Neural cell (in vitro differentiated cells): Measurements from ENCODE around the gene CLEC16A. TPM values are rescaled to one million over a fixed set of nuclear protein-coding genes. Genes with fewer than 3 reads are reported as not detected.

Experiments
- H2AFZ ChIP-seq: fragments of 200-600, 300-800 bp; sonication (generic), shearing (Covaris generic); 2 replicates; pipeline ENCODE4 v1.6.0; 2014; ENCODE audit warnings: low read depth, mild to moderate bottlenecking, antibody characterized with exemption, low read length, moderate library complexity
- H3F3A ChIP-seq: fragments of 200-600 bp; shearing (Covaris generic); 2 replicates; pipeline ENCODE4 v1.6.1; 2016; ENCODE audit warnings: mild to moderate bottlenecking, moderate library complexity, mixed read lengths, antibody characterized with exemption, low read length; ENCODE audit not compliant: insufficient read depth, poor library complexity, severe bottlenecking
- H3K27ac ChIP-seq: fragments of 200-600, 300-800 bp; sonication (generic), shearing (Covaris generic); 2 replicates; pipeline ENCODE4 v1.5.1; 2014; ENCODE audit warnings: mild to moderate bottlenecking, low read length, moderate library complexity
- H3K27me3 ChIP-seq: fragments of 300-800, 200-600 bp; sonication (generic), shearing (Covaris generic); 2 replicates; pipeline ENCODE4 v1.6.0; 2014; ENCODE audit warnings: mild to moderate bottlenecking, low read depth, low read length, moderate library complexity; ENCODE audit not compliant: insufficient read depth
- H3K36me3 ChIP-seq: fragments of 300-800, 200-600 bp; sonication (generic), shearing (Covaris generic); 2 replicates; pipeline ENCODE4 v1.5.1; 2014; ENCODE audit warnings: mild to moderate bottlenecking, antibody characterized with exemption, low read length, moderate library complexity; ENCODE audit not compliant: insufficient read depth
- H3K4me2 ChIP-seq: fragments of 300-800, 200-600 bp; sonication (generic), shearing (Covaris generic); 2 replicates; pipeline ENCODE4 v1.6.0; 2014; ENCODE audit warnings: mild to moderate bottlenecking, low read length
- H3K4me3 ChIP-seq: fragments of 300-800, 200-600 bp; sonication (generic), shearing (Covaris generic); 2 replicates; pipeline ENCODE4 v1.5.1; 2014; ENCODE audit warnings: mild to moderate bottlenecking, low read length, moderate library complexity
- H3K79me2 ChIP-seq: fragments of 200-600 bp; shearing (Covaris generic); replicated peaks from 2 replicates; pipeline ENCODE4 v1.6.0; 2014; ENCODE audit warnings: mild to moderate bottlenecking, low read length, moderate library complexity; ENCODE audit not compliant: insufficient read depth
- H3K9ac ChIP-seq: fragments of 300-800, 200-600 bp; sonication (generic), shearing (Covaris generic); 2 replicates; pipeline ENCODE4 v1.6.1; 2016; ENCODE audit warnings: mild to moderate bottlenecking, low read length, mixed read lengths
- H3K9me2 ChIP-seq: fragments of 200-600 bp; shearing (Covaris generic); 2 replicates; pipeline ENCODE4 v1.6.1; 2016; ENCODE audit warnings: mild to moderate bottlenecking, low read length, mixed read lengths; ENCODE audit not compliant: insufficient read depth
- H3K9me3 ChIP-seq: fragments of 200-600, 300-800 bp; sonication (generic), shearing (Covaris generic); 2 replicates; pipeline ENCODE4 v1.6.1; 2016; ENCODE audit warnings: mild to moderate bottlenecking, mixed run types, low read length, moderate library complexity, mixed read lengths
- H4K20me1 ChIP-seq: fragments of 200-600 bp; shearing (Covaris generic); 2 replicates; pipeline ENCODE4 v1.6.1; 2016; ENCODE audit warnings: mild to moderate bottlenecking, mixed run types; ENCODE audit not compliant: insufficient read depth
- CTCF ChIP-seq: fragments of 450-650 bp; IDR thresholded peaks from 2 replicates; pipeline ENCODE4 v1.5.1; 2014; ENCODE audit warnings: antibody characterized with exemption, mild to moderate bottlenecking, moderate library complexity; ENCODE audit not compliant: poor library complexity, severe bottlenecking
- EP300 ChIP-seq: fragments of 450-650 bp; conservative IDR thresholded peaks from 2 replicates; pipeline ENCODE4 v1.6.1; 2014; ENCODE audit warnings: antibody characterized with exemption, mild to moderate bottlenecking, moderate library complexity; ENCODE audit not compliant: poor library complexity, severe bottlenecking
- EZH2 ChIP-seq: fragments of 200-600, 300-800 bp; shearing (Covaris generic), sonication (generic); IDR thresholded peaks from 2 replicates; pipeline ENCODE4 v1.6.1; 2014; ENCODE audit warnings: antibody characterized with exemption, low read length, borderline replicate concordance, mild to moderate bottlenecking; ENCODE audit not compliant: insufficient read depth, poor library complexity, severe bottlenecking
- MXI1 ChIP-seq: fragments of 450-650 bp; conservative IDR thresholded peaks from 2 replicates; pipeline ENCODE4 v1.6.1; 2014; ENCODE audit warnings: antibody characterized with exemption, mild to moderate bottlenecking; ENCODE audit not compliant: poor library complexity, severe bottlenecking
- POLR2AphosphoS5 ChIP-seq: IDR thresholded peaks from 2 replicates; pipeline ENCODE4 v1.6.1; 2012
- RAD21 ChIP-seq: fragments of 450-650 bp; conservative IDR thresholded peaks from 2 replicates; pipeline ENCODE4 v1.6.1; 2014; ENCODE audit warnings: antibody characterized with exemption, mild to moderate bottlenecking, moderate library complexity
- SMC3 ChIP-seq: fragments of 450-650 bp; conservative IDR thresholded peaks from 2 replicates; pipeline ENCODE4 v1.6.1; 2014; ENCODE audit warnings: antibody characterized with exemption, mild to moderate bottlenecking, moderate library complexity; ENCODE audit not compliant: poor library complexity
- TAF1 ChIP-seq: IDR thresholded peaks from 2 replicates; pipeline ENCODE4 v1.6.1; 2012; ENCODE audit warnings: low read depth
- polyA plus RNA-seq: library from polyadenylated mRNA; depleted of rRNA; stranded (reverse); fragments of >200 nt; gene quantifications from 2 replicates; pipeline ENCODE4 v1.2.3, GENCODE V29; 2014
- TF ChIP-seq, protein P1 (sequence below): IDR thresholded peaks from 2 replicates; pipeline ENCODE4 v1.6.1; 2012; ENCODE audit warnings: borderline replicate concordance

CLEC16A gene
- polyA plus RNA-seq, 1 donor from 2014 or later = 11.1 TPM

- H3K9me3 ChIP-seq = no peaks in the 10 kb centered on the region
Observed at GRCh38 chr16:11161974-11162373, 217.6 kb downstream of the CLEC16A start.

DNA sequence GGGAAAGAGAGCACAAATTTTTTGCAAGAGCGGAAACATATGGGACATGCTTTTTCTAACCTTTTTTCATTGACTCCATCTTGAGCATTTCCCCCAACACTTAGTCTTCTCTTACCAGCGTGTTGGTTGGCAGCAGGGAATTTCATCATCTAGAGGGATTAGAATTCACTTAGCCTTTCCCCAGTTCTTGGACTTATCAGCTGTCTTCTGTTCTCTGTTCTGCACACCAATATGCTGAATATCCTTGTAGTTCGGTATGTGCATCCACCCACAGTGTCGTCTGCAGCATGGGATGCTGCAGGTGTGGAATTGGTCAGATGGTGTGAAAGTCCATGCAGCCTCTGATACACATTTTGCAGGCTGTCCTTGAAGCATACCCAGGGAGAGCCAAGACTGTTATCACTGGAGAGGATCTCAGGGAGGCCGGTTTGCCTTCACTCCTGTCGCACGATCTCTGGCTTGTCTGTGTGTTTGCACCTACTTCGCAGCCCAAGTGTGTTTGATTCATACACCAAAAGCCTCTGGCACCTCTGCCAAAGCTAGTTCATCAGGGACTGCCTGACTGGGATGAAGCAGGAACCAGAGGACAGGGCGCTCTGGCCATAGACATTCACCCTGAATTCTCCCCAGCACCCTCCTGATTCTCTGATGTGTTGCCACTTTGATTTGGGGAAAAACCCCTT, 218.4 kb downstream of the CLEC16A start:
- no peaks in the 10 kb centered on the region for H3K27me3 ChIP-seq
- no peaks in the 10 kb centered on the region for H3K9me3 ChIP-seq
- no peak overlapping the region for H3K9ac ChIP-seq
- H3F3A ChIP-seq = no peaks in the 10 kb centered on the region
- no peak overlapping the region for H3K4me3 ChIP-seq
- no peak overlapping the region for H3K4me2 ChIP-seq
- no peaks in the 10 kb centered on the region for H3K9me2 ChIP-seq
- H3K27ac ChIP-seq = no peak overlapping the region
- no peaks in the 10 kb centered on the region for H3K79me2 ChIP-seq
- H4K20me1 ChIP-seq = no peaks in the 10 kb centered on the region
- no peak overlapping the region for H2AFZ ChIP-seq
- no peaks in the 10 kb centered on the region for H3K36me3 ChIP-seq
- TF ChIP-seq POLR2AphosphoS5 = no peak
- TF ChIP-seq EZH2 = no peak
- TF ChIP-seq, protein P1, sequence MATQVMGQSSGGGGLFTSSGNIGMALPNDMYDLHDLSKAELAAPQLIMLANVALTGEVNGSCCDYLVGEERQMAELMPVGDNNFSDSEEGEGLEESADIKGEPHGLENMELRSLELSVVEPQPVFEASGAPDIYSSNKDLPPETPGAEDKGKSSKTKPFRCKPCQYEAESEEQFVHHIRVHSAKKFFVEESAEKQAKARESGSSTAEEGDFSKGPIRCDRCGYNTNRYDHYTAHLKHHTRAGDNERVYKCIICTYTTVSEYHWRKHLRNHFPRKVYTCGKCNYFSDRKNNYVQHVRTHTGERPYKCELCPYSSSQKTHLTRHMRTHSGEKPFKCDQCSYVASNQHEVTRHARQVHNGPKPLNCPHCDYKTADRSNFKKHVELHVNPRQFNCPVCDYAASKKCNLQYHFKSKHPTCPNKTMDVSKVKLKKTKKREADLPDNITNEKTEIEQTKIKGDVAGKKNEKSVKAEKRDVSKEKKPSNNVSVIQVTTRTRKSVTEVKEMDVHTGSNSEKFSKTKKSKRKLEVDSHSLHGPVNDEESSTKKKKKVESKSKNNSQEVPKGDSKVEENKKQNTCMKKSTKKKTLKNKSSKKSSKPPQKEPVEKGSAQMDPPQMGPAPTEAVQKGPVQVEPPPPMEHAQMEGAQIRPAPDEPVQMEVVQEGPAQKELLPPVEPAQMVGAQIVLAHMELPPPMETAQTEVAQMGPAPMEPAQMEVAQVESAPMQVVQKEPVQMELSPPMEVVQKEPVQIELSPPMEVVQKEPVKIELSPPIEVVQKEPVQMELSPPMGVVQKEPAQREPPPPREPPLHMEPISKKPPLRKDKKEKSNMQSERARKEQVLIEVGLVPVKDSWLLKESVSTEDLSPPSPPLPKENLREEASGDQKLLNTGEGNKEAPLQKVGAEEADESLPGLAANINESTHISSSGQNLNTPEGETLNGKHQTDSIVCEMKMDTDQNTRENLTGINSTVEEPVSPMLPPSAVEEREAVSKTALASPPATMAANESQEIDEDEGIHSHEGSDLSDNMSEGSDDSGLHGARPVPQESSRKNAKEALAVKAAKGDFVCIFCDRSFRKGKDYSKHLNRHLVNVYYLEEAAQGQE = no peak
- no peak for TF ChIP-seq CTCF
- no peak for TF ChIP-seq RAD21
- no peak for TF ChIP-seq EP300
- TF ChIP-seq MXI1 = no peak

More at GRCh38 chr16:11161974-11162373, 217.6 kb downstream of the CLEC16A start:
- Histone ChIP-seq H4K20me1 (no peaks in the 10 kb centered on the region), H3K36me3 (no peaks in the 10 kb centered on the region), H3F3A (no peaks in the 10 kb centered on the region), H3K4me2 (no peak overlapping the region), H3K4me3 (no peak overlapping the region), H3K9me2 (no peaks in the 10 kb centered on the region), H3K27me3 (no peaks in the 10 kb centered on the region), H2AFZ (no peak overlapping the region), H3K27ac (no peak overlapping the region), H3K9ac (no peak overlapping the region), H3K79me2 (no peaks in the 10 kb centered on the region)
- TF ChIP-seq TAF1 (no peak), SMC3 (no peak), MXI1 (no peak), POLR2AphosphoS5 (no peak), CTCF (no peak), RAD21 (no peak), EZH2 (no peak), EP300 (no peak)
- TF ChIP-seq, protein P1 = no peak
